Mesenteric fat pad (tissue), 1 donor: ENCODE data around the gene CACNA1B. TPM values are rescaled to one million over a fixed set of nuclear protein-coding genes. Genes with fewer than 3 reads are reported as not detected.
"Not testable (repeated sequence)": the region's sequence is repeated elsewhere in the genome, so short reads cannot be mapped to it uniquely, and the experiment has no call there.

ENCODE experiments used
- DNase-seq: peaks from one replicate; pipeline ENCODE4 v3.0.0-alpha.2; 2020; ENCODE audit warnings: low spot score
- total RNA-seq: library from RNA; stranded (reverse); fragmentation: NEBNext Ultra II Directional; extraction: Animal tissue kit (Norgen Biotek cat#: 25700); gene quantifications from one replicate; pipeline ENCODE4 v1.2.1, GENCODE V29; 2021
- donor health status: DM: yes; HTN: yes; CAD: no.

The CACNA1B gene
- total RNA-seq, 1 donor from 2014 or later = not detected

DNA sequence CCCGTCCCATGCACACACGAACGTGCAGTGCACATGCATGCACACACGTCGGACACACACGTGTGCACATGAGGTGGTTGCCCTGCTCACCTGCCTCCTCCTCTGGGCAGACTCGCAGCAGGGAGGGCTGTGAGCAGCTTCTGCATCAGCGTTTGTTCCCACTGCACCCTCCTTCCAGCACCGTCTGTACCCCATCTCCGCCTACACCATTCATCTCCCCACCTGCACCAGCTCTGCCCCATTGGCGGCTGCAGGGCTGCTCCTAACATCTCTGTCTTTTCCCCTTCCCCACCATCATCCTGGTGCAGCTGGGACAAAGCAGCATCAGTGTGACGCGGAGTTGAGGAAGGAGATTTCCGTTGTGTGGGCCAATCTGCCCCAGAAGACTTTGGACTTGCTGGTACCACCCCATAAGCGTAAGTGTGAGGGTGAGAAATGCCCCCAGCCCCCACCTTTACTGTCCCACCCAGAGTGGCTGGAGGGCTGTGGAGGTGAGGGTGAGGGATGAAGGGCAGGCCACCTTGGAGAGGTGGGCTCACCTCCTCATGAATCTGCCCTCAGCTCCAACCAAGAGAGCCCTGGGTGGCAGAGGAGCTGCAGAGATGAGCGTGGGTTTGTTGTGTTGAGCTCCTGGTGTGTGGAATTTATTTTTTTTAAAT lies 234.6 kb downstream of the CACNA1B start:
- no peak for DNase-seq

- DNase-seq = no peak
Measured at GRCh38 chr9:138112791-138113600, 235.4 kb downstream of the CACNA1B start.

GRCh38 chr9:138113701-138114325 lies 236.2 kb downstream of the CACNA1B start:
- DNase-seq = peak; percentile 37

- DNase-seq = peak; percentile 33
Measured at GRCh38 chr9:138114501-138115245, 237.1 kb downstream of the CACNA1B start.

- DNase-seq = peak; percentile 67
Measured at GRCh38 chr9:138115506-138115905, 237.9 kb downstream of the CACNA1B start.

- peak; percentile 72 for DNase-seq
Measured at GRCh38 chr9:138116521-138116920, 238.9 kb downstream of the CACNA1B start.

- peak; percentile 84 for DNase-seq
Measured at GRCh38 chr9:138117101-138117750, 239.6 kb downstream of the CACNA1B start.

- no peak for DNase-seq
Measured at GRCh38 chr9:138117836-138118235, 240.3 kb downstream of the CACNA1B start.

GRCh38 chr9:138118601-138119071 lies 241.1 kb downstream of the CACNA1B start:
- peak; percentile 71 for DNase-seq

- peak; percentile 86 for DNase-seq
Measured at GRCh38 chr9:138119202-138120027, 241.8 kb downstream of the CACNA1B start.

DNA sequence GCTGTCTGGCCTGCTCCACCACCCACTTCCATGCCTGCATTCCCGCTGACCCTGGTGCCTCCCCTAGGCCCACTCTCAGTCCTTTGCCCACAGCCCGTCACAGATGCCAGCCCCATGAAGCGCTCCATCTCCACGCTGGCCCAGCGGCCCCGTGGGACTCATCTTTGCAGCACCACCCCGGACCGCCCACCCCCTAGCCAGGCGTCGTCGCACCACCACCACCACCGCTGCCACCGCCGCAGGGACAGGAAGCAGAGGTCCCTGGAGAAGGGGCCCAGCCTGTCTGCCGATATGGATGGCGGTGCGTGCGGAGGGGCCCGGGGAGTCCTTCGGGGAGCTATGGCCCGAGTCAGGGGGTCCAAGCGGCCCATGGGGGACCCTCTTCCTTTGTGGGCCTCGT lies 242.5 kb downstream of the CACNA1B start:
- DNase-seq = no peak

- peak; percentile 73 for DNase-seq
Measured at GRCh38 chr9:138120511-138121437, 243.2 kb downstream of the CACNA1B start.

DNA sequence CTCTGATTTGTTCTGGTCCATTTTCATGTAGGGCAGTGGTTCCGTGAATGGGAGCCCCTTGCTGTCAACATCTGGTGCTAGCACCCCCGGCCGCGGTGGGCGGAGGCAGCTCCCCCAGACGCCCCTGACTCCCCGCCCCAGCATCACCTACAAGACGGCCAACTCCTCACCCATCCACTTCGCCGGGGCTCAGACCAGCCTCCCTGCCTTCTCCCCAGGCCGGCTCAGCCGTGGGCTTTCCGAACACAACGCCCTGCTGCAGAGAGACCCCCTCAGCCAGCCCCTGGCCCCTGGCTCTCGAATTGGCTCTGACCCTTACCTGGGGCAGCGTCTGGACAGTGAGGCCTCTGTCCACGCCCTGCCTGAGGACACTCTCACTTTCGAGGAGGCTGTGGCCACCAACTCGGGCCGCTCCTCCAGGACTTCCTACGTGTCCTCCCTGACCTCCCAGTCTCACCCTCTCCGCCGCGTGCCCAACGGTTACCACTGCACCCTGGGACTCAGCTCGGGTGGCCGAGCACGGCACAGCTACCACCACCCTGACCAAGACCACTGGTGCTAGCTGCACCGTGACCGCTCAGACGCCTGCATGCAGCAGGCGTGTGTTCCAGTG lies 244.0 kb downstream of the CACNA1B start:
- no peak for DNase-seq

GRCh38 chr9:138122201-138122600 lies 244.6 kb downstream of the CACNA1B start:
- peak; percentile 87 for DNase-seq

DNA sequence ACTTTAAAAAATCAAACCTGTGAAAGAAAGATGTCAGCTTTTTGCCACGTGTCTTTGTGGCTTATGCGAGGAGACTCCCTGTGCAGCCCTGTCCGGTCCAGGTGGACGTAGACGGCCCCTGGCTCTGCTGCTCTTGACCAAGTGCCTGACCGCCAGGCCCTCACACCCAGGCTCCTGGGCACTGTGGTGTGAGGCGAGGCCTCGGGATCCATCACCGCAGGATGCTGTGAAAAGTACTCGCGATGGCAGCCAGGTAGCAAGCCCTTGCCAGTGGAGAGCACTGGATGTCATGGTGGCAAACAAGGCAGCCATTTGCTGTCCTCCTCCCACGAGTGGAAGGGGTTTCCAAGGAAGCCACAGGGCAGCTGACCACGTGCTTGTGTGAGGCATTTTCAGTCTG lies 245.1 kb downstream of the CACNA1B start:
- DNase-seq = no peak

DNA sequence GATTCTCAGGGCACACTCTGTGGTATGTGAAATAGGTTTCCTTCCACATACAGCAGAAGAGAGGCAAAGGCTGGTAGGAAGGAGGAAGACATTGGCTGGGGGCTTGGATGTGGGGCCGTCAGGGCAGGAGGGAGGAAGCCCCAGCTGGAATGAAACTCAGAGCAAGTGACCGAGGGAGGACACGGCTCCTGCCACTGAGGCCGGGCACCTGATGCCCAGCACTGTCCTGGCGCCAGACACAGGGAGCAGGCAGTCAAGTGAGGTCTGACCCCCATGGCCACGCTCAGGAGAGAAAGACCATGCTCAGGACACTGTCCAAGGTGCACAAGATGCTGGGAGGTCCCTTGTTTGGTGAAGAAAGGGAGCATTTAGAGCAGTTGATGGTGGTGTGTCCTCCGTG lies 245.5 kb downstream of the CACNA1B start:
- no peak for DNase-seq

DNA sequence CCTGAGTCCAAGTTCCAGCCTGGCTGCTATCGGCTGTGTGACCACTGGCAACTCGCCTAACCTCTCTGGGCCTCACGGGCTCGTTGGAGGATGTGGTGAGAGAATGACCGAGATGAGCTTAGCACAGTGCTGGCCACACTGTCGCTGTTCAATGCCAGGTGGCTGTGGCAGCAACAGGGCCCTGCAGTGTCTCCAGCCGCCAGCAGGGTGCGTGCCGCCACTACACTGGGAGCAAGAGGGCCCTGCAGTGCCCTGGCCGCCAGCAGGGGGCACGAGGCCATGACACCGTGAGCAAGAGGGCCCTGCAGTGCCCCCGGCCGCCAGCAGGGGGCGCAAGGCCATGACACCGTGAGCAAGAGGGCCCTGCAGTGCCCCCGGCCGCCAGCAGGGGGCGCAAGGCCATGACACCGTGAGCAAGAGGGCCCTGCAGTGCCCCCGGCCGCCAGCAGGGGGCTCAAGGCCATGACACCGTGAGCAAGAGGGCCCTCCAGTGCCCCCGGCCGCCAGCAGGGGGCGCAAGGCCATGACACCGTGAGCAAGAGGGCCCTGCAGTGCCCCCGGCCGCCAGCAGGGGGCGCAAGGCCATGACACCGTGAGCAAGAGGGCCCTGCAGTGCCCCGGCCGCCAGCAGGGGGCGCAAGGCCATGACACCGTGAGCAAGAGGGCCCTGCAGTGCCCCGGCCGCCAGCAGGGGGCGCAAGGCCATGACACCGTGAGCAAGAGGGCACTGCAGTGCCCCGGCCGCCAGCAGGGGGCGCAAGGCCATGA lies 248.7 kb downstream of the CACNA1B start:
- DNase-seq = not testable (repeated sequence)
